ENCODE data around the gene ADAMTSL1. TPM values are rescaled to one million over a fixed set of nuclear protein-coding genes. Genes with fewer than 3 reads are reported as not detected.
"Not testable (repeated sequence)": the region's sequence is repeated elsewhere in the genome, so short reads cannot be mapped to it uniquely, and the experiment has no call there.

Gene ADAMTSL1
- total RNA-seq, 1 experiment from 2014 or later: not detected

DNA sequence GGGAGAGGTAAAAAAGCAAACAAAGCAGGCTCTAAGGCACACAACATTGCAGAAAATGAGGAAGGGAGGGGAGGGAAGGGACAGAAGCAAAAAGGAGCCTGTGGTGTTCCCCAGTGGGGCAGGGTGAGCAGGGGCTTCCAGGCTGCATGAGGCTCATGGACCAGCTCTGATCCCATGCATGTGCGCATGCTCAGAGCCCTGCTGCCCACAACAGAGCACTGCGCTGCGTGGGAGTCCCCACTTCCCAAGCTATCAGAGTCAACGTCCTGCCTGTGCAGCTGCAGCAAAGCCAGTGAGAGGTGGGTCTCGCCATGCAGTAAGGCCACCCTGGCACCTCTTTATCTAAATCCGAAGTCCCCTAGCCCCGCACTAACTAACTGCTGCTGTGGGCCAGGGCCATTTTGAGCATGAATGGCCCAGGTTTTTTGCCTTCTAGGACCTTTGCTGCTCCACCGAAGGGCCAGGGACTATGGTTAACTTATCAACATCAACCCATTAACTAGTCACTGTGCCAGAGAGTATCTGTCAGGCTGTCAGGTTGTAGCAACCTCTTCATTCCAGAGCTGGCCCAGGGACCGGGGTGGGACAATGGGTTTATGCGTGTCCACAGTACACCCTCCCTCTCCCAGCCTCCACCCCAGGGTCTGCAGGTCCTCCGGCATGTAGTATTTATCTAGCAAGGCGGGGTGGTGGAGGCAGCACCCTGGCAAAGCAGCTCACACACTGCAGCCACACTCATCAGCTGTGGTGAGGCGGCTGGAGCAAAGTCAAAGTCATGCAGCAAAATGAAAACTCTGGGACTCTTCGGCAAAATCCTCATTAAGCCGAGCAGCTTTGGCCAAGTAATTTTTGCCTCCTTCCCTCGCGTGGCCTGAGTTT is 435.4 kb downstream of the ADAMTSL1 start:
- in situ Hi-C loops (cut with HindIII; ENCODE audit: low pct_unique_long_range_greater_than_20kb, low sequenced_read_pairs): no loop called here
- DNase-seq (ENCODE audit: low read depth): no peak

DNA sequence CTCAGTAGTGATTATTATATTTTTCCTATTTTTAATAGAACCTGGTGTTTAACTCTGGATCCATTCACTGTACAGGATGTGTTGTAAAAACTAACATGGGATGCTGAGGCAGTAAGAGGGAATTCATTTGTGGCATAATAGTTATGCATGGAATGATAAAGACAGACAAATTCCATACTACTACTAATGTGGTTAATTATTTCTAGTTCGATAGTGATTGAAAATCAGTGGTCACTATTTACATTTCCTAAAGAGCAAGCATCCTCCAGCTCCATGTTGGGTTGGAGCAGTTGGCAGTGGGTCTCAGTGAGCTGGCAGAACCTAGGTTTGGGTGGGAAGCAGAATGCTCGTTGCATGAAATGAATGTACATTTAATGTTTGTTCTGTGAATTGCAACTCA is 436.5 kb downstream of the ADAMTSL1 start:
- no peak for DNase-seq (ENCODE audit: low read depth)
- in situ Hi-C loops (cut with HindIII; ENCODE audit: low pct_unique_long_range_greater_than_20kb, low sequenced_read_pairs): no loop called here

DNA sequence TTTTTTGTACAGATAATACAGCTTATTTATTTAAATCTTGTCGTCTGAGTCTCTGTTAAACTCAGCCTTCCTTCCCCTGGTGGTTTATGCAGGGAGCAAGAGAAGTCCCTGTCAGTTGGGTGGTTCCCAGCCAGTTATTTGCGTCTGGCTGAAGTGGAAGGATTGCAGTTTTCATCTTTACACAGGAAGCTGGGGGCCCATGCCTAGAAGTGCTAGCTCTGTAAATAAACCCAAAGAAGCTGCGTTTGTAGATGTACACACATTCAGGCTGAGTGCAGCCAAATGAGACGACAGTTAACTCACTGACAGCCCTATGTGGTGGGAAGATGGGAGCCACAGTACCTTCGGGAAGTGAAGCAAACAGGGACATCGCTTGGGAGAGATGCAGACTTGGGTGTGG is 437.0 kb downstream of the ADAMTSL1 start:
- no peak for DNase-seq (ENCODE audit: low read depth)

DNA sequence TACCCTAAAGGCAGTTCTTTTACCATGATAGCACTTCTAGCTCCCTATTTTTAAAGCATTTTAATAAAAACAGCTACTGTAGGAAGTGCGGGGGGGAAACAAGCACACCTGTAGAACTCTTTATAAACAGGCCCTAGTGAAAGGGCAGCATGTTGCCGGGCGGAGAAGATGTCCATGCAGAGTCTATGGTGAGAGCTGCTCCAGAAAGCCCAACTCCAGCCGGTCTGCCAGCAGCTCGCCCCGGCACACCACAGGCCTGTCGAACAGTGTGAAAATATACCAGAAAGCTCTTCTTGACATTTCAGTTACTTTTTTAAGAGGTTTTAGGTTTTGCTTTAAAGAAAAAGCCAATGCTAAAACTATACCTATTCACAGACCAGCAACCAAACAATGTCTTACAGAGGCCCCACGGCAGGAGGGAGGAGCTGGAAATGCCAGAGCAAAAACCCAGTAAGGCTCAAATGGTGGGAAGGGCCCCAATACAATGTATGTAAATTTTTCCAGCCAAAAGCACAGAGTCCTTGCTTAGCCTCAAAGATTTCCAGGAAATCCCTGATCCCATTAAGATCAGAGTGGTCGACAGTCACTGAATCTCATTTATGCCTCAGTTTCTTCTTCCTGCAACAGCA is 437.9 kb downstream of the ADAMTSL1 start:
- no peak for DNase-seq (ENCODE audit: low read depth)

More for the DNA sequence above, 437.0 kb downstream of the ADAMTSL1 start:
- in situ Hi-C loops (cut with HindIII; ENCODE audit: low pct_unique_long_range_greater_than_20kb, low sequenced_read_pairs): no loop called here

DNA sequence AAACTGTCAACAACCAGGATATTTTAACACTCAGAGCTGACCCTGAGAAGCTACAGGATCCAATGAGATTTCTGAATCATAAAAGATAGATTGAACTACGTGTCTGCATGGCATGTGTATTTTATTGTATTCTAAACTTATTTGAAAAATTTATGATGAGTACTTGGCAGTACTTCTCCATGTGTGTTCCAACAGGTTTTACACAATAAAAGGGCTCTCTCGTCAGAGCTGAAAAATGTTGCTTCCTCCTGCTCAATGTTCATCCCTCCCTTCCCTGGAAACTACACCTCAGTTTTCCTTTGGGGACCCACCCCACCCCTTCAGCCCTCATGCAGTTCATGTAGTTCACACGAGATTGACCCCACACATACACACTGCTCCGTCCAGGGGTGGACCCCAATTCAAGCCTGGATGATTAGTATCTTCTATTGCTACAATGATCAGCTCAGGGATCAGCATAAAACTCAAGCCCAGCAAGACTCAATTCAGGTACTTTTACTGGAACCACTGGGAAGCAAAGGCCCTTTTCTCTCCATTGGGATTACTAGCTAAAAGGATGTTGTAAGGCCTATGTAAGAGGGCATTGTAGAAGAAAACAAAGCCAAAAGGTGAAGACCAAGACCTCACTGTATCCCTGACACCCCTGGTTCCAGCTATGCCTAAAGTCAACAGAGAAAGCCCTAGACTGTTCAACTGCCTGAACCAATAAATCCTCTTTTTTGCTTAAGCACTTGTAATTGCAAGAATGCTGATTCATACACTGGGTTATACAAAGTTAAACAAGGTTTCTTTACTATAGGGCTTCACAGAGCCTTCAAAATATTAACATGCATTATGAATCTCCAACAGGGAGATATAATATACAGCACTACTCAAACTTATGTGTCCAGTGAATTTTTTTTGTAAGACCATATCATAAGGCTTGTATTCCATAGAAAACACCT is 446.5 kb downstream of the ADAMTSL1 start:
- in situ Hi-C loops (cut with HindIII; ENCODE audit: low pct_unique_long_range_greater_than_20kb, low sequenced_read_pairs): no loop called here
- no peak for DNase-seq (ENCODE audit: low read depth)

More for the DNA sequence above, 437.9 kb downstream of the ADAMTSL1 start:
- in situ Hi-C loops (cut with HindIII; ENCODE audit: low pct_unique_long_range_greater_than_20kb, low sequenced_read_pairs): no loop called here

DNA sequence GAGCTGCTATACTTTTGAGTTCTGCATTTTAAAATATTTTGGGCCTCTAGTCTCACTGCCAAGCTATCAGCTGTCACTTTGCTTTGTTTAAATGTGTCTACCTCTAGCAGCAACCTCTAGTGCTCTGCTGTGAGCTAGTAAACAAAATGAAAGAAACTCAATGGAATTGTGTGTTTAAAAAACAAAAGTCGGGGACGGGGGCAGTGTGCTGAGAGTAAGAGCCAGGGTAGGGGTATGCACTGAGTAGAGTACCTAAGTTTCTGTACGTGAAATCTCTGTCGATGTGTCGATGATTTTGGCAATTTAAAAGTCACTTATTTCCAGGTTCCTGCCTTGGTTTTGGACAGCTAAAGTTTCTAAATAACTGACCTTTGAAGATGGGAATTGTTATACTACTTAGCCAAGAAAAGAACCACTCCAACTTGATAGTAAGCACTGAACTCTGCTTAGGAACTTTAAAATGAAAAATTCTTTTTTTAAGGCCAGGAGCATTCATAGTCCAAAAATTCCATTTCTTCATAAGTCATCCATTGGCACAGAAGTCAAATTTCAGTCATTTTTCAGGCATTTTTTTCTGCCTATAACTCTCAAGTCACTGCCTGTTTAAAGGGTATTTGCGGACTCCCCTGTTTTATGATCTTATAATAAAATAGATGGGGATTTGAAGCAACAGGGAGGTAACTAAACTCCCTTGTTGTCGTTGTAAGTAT is 447.6 kb downstream of the ADAMTSL1 start:
- DNase-seq (ENCODE audit: low read depth): no peak
- in situ Hi-C loops (cut with HindIII; ENCODE audit: low pct_unique_long_range_greater_than_20kb, low sequenced_read_pairs): no loop called here

DNA sequence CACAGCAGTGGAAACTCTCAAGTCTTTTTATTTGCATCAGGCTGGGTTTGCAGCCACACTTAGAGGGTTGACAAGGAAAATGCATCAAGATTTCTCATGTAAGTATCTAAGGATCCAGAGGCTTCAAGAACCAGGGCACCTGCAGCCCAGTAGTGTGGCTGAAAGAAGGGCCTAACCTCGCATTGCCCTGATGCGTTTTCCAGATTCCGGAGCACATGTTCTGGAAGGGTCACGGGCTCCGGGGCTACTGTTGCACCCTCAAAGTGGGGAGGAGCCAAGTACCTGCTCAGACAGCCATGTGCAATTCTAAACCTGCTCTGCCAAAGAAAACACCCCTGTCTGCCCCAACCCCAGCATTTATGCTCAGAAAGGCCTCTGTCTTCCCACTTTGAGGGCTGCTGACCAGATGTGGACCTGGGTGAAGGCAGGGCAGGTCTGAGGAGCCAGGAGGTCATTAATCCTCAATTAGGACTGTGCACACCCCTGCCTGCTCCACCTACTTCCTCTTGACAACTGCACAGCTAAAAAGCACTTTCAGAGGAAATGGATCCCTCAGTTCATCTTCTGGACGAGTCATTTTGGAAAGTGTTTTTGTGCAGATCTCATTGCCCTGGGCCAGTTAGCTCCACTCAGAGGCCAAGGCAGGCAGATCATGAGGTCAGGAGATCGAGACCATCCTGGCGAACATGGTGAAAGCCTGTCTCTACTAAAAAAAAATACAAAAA is 448.4 kb downstream of the ADAMTSL1 start:
- in situ Hi-C loops (cut with HindIII; ENCODE audit: low pct_unique_long_range_greater_than_20kb, low sequenced_read_pairs): no loop called here
- no peak for DNase-seq (ENCODE audit: low read depth)

DNA sequence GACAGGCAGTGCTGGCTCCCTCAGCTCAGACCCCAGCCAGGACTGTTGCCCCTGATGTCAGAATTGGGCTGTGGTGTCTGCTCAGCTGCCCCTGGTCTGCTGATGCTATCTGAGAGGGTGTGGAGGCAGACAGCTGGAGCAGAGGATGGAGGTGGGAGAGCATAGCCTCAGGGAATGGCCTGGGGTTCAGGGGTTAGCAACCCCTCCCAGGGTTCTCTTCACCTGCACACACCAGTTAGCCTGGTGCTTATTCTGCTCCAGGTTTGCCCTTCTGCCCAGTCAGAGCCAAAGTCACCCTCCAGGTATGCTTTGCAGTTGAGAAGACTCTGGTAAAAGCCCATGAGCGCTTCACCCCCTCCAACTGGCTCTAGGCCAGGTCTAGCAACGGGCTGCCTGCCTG is 449.2 kb downstream of the ADAMTSL1 start:
- in situ Hi-C loops (cut with HindIII; ENCODE audit: low pct_unique_long_range_greater_than_20kb, low sequenced_read_pairs): no loop called here
- no peak for DNase-seq (ENCODE audit: low read depth)

DNA sequence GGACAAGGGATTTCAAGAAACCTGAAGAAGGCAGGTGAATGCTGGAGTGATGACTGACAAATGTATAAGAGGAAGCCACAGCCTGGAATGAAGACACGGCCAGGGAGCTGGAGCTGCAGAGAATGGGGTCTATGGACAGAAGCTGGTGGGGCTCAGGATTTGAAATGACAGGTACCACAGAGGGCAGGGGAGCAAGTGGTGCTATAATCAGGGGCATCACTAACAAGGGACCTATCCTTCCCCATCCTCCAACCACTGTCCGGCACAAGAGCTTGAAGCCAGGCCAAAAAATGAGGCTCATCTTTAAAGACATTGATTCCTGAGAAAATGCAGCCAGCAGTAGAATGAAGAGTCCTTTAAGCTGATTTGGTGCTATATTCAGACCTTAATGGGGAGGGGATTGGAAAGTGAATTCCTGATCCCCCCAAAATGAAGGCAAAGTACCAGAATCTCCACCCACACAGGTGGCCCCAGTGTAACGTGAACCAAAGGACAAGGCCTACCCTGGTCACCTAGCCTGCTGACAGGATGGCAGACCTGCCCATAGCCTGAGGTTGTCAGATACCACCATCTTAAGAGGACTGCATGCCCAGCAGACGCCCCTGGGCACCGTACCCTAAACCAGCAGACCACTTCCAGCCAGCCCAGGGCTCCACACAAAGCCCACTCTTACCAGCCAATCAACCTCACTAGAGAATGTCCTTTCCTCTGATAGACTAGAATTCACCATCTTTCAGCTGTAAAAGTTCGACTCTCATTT is 449.9 kb downstream of the ADAMTSL1 start:
- in situ Hi-C loops (cut with HindIII; ENCODE audit: low pct_unique_long_range_greater_than_20kb, low sequenced_read_pairs): no loop called here
- DNase-seq (ENCODE audit: low read depth): no peak

DNA sequence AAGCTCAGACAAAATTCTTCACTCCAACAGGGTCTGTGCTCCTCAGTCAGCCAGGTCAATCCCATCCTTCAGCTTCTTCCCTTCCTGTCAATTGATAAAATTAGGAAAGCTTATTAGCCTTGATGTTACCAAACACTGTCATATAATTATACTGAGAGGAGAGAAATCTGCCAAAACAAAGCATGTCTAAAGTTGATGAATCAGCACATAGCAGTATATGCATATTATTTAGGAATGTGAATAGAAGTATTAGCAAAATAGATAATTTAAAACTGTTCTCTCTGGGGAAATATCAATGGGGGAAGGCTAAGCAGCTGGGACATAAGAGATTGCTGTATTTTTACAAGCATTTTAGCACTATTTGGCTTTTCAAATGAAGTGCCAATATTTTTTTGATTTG is 451.9 kb downstream of the ADAMTSL1 start:
- DNase-seq (ENCODE audit: low read depth): no peak
- in situ Hi-C loops (cut with HindIII; ENCODE audit: low pct_unique_long_range_greater_than_20kb, low sequenced_read_pairs): no loop called here

DNA sequence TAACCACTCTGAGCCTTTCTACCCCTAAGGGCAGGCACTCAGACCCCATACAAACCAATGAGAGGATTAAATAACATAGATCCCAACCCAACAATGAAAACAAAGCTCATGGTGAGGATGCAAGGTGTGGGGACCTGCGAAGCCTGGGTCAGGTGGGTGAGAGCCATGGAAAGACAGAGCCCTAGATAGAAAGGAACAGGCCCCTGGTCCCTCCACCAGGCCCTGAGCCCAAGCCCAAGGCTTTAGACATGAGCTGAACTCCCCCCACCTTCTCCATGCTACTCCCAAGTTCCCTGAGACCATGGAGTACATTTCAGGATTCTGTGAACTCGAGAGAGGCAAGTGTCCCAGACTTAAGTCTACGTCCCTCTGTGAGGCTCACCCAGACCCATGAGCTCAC is 452.6 kb downstream of the ADAMTSL1 start:
- DNase-seq (ENCODE audit: low read depth): no peak
- in situ Hi-C loops (cut with HindIII; ENCODE audit: low pct_unique_long_range_greater_than_20kb, low sequenced_read_pairs): no loop called here

DNA sequence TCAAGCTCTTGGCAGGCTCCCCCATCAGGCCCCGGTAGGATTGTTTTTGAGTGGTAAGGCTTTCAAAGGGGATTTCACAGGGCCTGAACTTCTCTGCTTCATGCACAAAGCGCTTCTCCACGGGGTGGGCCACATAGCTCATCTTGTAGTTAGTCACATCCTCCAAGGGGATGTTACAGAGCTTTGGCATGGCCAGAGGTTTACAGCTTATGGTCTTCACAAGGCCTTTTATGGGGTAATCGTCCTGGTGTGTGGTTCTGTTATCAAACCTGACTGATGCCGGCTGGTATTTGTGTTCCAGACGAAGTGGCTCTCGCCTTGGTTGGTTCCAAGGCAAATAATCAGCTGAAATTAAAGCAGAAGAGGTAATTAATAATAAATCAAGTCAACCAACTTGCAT is 454.8 kb downstream of the ADAMTSL1 start:
- in situ Hi-C loops (cut with HindIII; ENCODE audit: low pct_unique_long_range_greater_than_20kb, low sequenced_read_pairs): no loop called here
- no peak for DNase-seq (ENCODE audit: low read depth)

DNA sequence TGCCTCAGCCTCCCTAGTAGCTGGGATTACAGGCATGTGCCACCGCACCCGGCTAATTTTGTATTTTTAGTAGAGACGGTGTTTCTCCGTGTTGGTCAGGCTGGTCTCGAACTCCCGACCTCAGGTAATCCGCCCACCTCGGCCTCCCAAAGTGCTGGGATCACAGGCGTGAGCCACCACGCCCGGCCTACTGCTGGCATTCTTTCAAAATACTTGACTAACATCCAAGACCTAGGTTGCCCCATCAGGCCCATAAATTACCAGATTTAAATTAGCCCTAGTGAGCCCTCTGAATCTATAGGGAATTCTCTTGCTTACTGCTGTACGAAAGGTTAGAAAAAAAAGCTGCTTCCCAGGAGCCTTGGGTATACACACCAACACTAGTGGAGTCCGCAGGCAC is 456.7 kb downstream of the ADAMTSL1 start:
- DNase-seq (ENCODE audit: low read depth); in situ Hi-C loops (cut with HindIII; ENCODE audit: low pct_unique_long_range_greater_than_20kb, low sequenced_read_pairs): not testable (repeated sequence)

DNA sequence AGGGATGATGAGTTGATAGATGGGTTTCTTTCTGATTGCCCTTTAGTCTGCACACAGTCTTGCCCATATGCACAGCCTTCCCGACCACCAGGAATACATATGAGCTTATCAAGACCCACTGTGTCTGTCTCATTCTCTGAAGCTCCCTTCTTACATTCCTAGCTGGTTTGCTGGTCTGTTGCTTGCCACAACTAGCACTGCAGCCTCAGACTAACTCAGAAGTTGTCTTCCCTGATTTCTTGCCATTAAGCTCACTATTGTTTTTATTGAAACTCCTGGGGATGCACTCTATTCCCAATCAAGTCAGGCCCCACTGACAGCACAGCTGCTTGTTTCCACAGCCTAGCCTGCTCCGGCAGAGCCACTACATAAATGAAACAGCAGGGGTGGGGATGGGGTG is 461.6 kb downstream of the ADAMTSL1 start:
- no peak for DNase-seq (ENCODE audit: low read depth)
- in situ Hi-C loops (cut with HindIII; ENCODE audit: low pct_unique_long_range_greater_than_20kb, low sequenced_read_pairs): no loop called here

DNA sequence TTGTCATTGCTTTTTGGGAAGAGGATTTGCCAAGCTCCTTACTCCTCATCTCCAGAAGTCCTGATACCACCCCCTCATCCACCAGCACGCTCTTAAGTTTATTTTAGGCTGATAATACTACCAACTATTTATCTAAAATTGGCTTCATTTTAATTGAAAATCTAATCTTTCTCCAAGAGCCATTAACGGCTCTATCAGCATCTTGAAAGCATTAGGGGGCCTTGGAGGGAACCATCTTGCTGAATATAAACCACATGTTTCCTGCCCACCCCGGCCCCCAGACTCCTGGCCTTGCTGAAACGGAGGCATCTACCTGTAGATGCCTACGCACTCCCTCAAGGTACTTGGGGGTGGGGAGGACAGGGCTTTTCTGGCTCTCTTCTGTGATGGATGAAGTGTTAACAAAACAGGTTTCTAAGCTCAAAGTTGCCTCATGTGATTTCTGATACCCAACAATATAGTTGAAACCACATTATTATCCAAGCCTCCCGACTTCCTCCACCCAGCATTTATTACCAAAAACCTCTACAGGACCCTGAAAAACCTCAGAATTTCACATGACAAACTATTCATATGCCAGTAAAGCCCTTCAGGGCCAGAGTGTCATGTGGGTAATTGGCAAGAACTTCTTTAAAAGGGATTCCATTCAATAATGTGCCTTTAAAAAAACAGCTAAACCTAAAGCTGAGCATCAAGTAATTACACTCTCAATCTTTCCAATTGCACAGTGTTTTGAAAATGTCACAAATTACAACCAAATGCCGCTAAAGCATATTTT is 462.3 kb downstream of the ADAMTSL1 start:
- in situ Hi-C loops (cut with HindIII; ENCODE audit: low pct_unique_long_range_greater_than_20kb, low sequenced_read_pairs): no loop called here
- DNase-seq (ENCODE audit: low read depth): no peak

DNA sequence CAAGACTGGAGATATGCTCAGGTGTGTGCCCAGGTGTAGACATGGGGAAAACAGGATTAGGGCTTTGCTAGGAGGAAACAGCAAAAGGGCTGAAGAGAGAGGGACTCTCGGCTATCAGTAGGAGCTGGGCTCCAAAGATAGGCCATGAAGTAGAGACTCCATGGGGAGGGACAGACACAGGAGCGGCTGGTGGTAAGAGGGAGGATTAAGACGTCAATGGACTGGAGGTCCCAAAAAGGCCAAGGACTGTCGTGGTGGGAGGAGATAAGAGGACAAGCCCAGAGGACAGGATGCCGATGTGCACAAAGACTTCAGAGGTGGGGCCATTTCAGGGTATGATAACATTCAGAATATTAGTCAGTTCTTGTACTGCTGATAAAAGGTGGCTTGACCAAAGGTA is 466.0 kb downstream of the ADAMTSL1 start:
- no peak for DNase-seq (ENCODE audit: low read depth)
- in situ Hi-C loops (cut with HindIII; ENCODE audit: low pct_unique_long_range_greater_than_20kb, low sequenced_read_pairs): no loop called here

All from Caki2 (cell line).